GM12878 (cell line): ENCODE measurements around the gene ZNF473. TPM values are rescaled to one million over a fixed set of nuclear protein-coding genes. Genes with fewer than 3 reads are reported as not detected.

Experiments
- ATAC-seq: fragments of 200-7000 bp; cut with Tn5 transposase; 3 replicates; pipeline ENCODE4 v1.9.1; 2020; ENCODE audit warnings: mild to moderate bottlenecking, moderate library complexity
- BruUV-seq: library from RNA; stranded (reverse); fragments of 400-500 nt; replicated peaks from 2 replicates; lab custom pipeline; 2021; lab: Mats Ljungman, UMichigan
- CTCF ChIA-PET: fragments of 300-600 bp; sonication (Branson Sonifier 250); formaldehyde crosslinking; extraction: SDS; loops from one replicate; lab custom pipeline; 2021; ENCODE audit warnings: inconsistent platforms; lab: Yijun Ruan, JAX
- POLR2A ChIA-PET: fragments of 350-600 bp; formaldehyde crosslinking; extraction: SDS; loops from one replicate; lab custom pipeline; 2021; ENCODE audit warnings: inconsistent platforms; lab: Charles Lee
- RAD21 ChIA-PET: fragments of 300-600 bp; sonication (Branson Sonifier 250); formaldehyde crosslinking; loops from one replicate; lab custom pipeline; 2023; ENCODE audit warnings: antibody characterized with exemption; ENCODE audit not compliant: unreplicated experiment; lab: Charles Lee
- SMC1A ChIA-PET: fragments of 300-600 bp; sonication (Branson Sonifier 250); formaldehyde crosslinking; loops from one replicate; lab custom pipeline; 2023; ENCODE audit not compliant: unreplicated experiment, uncharacterized antibody; lab: Charles Lee
- DNase-seq: peaks from one replicate; pipeline ENCODE4 v3.0.0-alpha.2; 2011; ENCODE audit warnings: low read depth, low spot score
- FAIRE-seq: peaks from 3 replicates; lab custom pipeline; 2011; peaks lifted over from hg19 to GRCh38; lab: Jason Lieb, UNC
- H2AFZ ChIP-seq: 2 replicates; pipeline ENCODE4 v1.6.0; 2011; ENCODE audit warnings: low read depth, low read length, control low read depth; ENCODE audit not compliant: control insufficient read depth
- H3K27ac ChIP-seq: 2 replicates; pipeline ENCODE4 v1.5.1; 2011; ENCODE audit warnings: control low read depth; ENCODE audit not compliant: control insufficient read depth, insufficient read depth
- H3K27me3 ChIP-seq, 2 experiments: replicated peaks in 1 of 2; 2 replicates each; pipeline versions ENCODE4 v1.6.0 to v1.6.1; 2011; ENCODE audit warnings: low read length in 1 of 2; ENCODE audit not compliant: control insufficient read depth in 2 of 2, insufficient read depth in 2 of 2
- H3K36me3 ChIP-seq, 2 experiments: 2 replicates each; pipeline ENCODE4 v1.5.1; 2011; ENCODE audit warnings: low read length in 1 of 2; ENCODE audit not compliant: control insufficient read depth in 2 of 2, insufficient read depth in 2 of 2
- H3K4me1 ChIP-seq: 2 replicates; pipeline ENCODE4 v1.6.1; 2011; ENCODE audit warnings: mild to moderate bottlenecking, low read length, moderate library complexity, mixed read lengths; ENCODE audit not compliant: control insufficient read depth, insufficient read depth
- H3K4me2 ChIP-seq: 2 replicates; pipeline ENCODE4 v1.6.0; 2011; ENCODE audit warnings: control low read depth; ENCODE audit not compliant: control insufficient read depth, insufficient read depth
- H3K4me3 ChIP-seq: fragments of 200-600 bp; sonication (generic); 2 replicates; pipeline ENCODE4 v1.5.1; 2016
- H3K79me2 ChIP-seq: 2 replicates; pipeline ENCODE4 v1.6.0; 2011; ENCODE audit warnings: low read length; ENCODE audit not compliant: control insufficient read depth, insufficient read depth
- H3K9ac ChIP-seq: 2 replicates; pipeline ENCODE4 v1.8.0; 2011; ENCODE audit warnings: low read length, control low read depth, mixed read lengths; ENCODE audit not compliant: control insufficient read depth, insufficient read depth
- H3K9me3 ChIP-seq: replicated peaks from 3 replicates; pipeline ENCODE4 v1.5.1; 2011; ENCODE audit warnings: mild to moderate bottlenecking, low read length; ENCODE audit not compliant: control insufficient read depth, insufficient read depth
- H4K20me1 ChIP-seq: 2 replicates; pipeline ENCODE4 v1.6.0; 2011; ENCODE audit not compliant: control insufficient read depth, insufficient read depth
- ATF7 ChIP-seq: fragments of 450-650 bp; IDR thresholded peaks from 2 replicates; pipeline ENCODE4 v1.6.1; 2016; ENCODE audit warnings: low read depth, mild to moderate bottlenecking
- BACH1 ChIP-seq: fragments of 450-650 bp; IDR thresholded peaks from 2 replicates; pipeline ENCODE4 v1.6.1; 2017; ENCODE audit warnings: mild to moderate bottlenecking, borderline replicate concordance
- CREM ChIP-seq: IDR thresholded peaks from 2 replicates; pipeline ENCODE4 v1.6.1; 2014; ENCODE audit warnings: antibody characterized with exemption, low read depth
- EP300 ChIP-seq, 2 experiments: fragments of 150-350 bp in 1 of 2; IDR thresholded peaks; 2 replicates each; pipeline ENCODE4 v1.6.1; 2011 to 2012; ENCODE audit warnings: low read depth in 2 of 2, low read length in 2 of 2, borderline replicate concordance in 1 of 2, improper control_type of control experiment in 1 of 2, inconsistent platforms in 1 of 2; ENCODE audit not compliant: control insufficient read depth in 1 of 2
- RAD21 ChIP-seq: IDR thresholded peaks from 2 replicates; pipeline ENCODE4 v1.6.1; 2011; ENCODE audit warnings: mild to moderate bottlenecking, low read depth, low read length, moderate library complexity; ENCODE audit not compliant: insufficient read depth
- SP1 ChIP-seq: IDR thresholded peaks from one replicate; pipeline ENCODE4 v1.6.1; 2011; ENCODE audit warnings: low read depth, low read length
- WGBS: methylation state at CpG from one replicate; pipeline ENCODE4 v1.1.6; 2016; ENCODE audit warnings: low lambda C conversion rate; ENCODE audit not compliant: insufficient replicate concordance, insufficient coverage; ENCODE audit errors: missing lambda C conversion rate; 5-methylcytosine and 5-hydroxymethylcytosine counted together
- in situ Hi-C: fragments of 300-500 bp; cut with MboI; formaldehyde crosslinking; loops from 9 replicates; pipeline ENCODE4 v1.14.3; 2018; ENCODE audit warnings: mixed read lengths
- intact Hi-C: fragments of 100-400 bp; cut with micrococcal nuclease; formaldehyde crosslinking; loops from one replicate; pipeline ENCODE4 v1.14.2; 2022; ENCODE audit not compliant: unreplicated experiment
- polyA plus RNA-seq, 11 experiments: library from polyadenylated mRNA; depleted of rRNA in 4 of 11; unstranded in 6 of 11; stranded (reverse) in 5 of 11; fragments of >200 nt; fragmentation: Nextera tagmentation in 4 of 11; fragmentation: Illumina TruSeq in 1 of 11; extraction: Ambion mirVana in 4 of 11; extraction: Trizol in 1 of 11; gene quantifications; 1 replicate in 1 of 11; 2 replicates in 10 of 11; pipeline versions ENCODE4 v1.2.1 to v1.2.3, GENCODE V29; 2011 to 2016; ENCODE audit warnings: inconsistent platforms in 2 of 11, missing spikeins in 2 of 11, low read depth in 1 of 11
- total RNA-seq, 4 experiments: library from RNA; depleted of rRNA in 3 of 4; stranded (reverse); fragments of >200 nt in 3 of 4; fragmentation: Illumina TruSeq in 1 of 4; extraction: Trizol in 1 of 4; gene quantifications; 2 replicates each; pipeline versions ENCODE4 v1.2.1 to v1.2.3, GENCODE V29; 2013 to 2021
- TF ChIP-seq, protein P1 (sequence below): fragments of 450-650 bp; IDR thresholded peaks from 2 replicates; pipeline ENCODE4 v1.6.1; 2017; ENCODE audit warnings: antibody characterized with exemption, mild to moderate bottlenecking, moderate library complexity
- TF ChIP-seq, protein P2 (sequence below): fragments of 450-650 bp; IDR thresholded peaks from 2 replicates; pipeline ENCODE4 v1.6.1; 2016; ENCODE audit warnings: mild to moderate bottlenecking

ZNF473 gene
- total and polyA plus RNA-seq, 10 of the 15 experiments (the other 5 are each of a cell fraction or from before 2014, with no cell fraction given): 2.3 to 14.9 (median 6.3) TPM

DNA sequence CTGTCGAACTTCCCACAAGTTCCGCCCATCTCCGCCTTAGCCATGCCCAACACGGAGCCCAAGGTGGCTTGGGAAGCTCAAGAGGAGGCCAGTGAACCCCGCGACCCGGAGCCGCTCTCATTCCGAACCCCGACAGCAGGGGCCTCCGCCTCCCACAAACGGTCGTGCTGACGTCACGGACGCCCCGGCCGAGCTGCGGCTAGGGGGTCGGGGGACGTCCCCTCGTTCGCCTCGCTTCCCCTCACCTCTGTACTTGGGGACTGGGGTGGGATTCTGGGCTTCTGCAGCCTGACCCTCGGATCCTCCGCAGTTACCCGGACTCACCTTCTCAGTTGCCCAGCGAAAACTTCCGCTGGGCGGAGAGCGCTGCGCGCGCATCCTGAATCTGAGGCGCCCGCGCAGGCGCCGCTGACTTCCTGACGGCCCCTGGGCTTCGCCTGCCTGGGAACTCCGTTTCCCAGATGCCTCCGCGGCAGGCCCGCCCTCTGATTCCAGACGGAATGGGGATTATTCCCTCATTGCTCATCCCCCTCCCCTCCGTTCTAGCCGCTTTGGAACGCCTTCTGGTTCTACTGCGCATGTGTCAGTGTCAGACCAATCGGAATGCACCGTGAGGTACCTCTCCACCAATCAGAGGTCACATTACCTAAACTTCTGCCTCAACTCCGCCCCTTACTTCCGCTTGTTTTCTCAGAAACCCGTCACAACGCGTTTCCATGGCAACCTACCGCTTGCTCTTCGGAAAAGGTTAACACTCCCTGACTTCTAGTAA, 597 bp upstream of the ZNF473 start, which contains the start of gene VRK3 (continued):
- TF ChIP-seq, protein P1, sequence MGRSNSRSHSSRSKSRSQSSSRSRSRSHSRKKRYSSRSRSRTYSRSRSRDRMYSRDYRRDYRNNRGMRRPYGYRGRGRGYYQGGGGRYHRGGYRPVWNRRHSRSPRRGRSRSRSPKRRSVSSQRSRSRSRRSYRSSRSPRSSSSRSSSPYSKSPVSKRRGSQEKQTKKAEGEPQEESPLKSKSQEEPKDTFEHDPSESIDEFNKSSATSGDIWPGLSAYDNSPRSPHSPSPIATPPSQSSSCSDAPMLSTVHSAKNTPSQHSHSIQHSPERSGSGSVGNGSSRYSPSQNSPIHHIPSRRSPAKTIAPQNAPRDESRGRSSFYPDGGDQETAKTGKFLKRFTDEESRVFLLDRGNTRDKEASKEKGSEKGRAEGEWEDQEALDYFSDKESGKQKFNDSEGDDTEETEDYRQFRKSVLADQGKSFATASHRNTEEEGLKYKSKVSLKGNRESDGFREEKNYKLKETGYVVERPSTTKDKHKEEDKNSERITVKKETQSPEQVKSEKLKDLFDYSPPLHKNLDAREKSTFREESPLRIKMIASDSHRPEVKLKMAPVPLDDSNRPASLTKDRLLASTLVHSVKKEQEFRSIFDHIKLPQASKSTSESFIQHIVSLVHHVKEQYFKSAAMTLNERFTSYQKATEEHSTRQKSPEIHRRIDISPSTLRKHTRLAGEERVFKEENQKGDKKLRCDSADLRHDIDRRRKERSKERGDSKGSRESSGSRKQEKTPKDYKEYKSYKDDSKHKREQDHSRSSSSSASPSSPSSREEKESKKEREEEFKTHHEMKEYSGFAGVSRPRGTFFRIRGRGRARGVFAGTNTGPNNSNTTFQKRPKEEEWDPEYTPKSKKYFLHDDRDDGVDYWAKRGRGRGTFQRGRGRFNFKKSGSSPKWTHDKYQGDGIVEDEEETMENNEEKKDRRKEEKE: no peak
- TF ChIP-seq BACH1 (no peak; the same call in 1 of the 2 replicates), EP300 (IDR thresholded peaks at IDR 0.05; ENCODE audit: borderline replicate concordance in 1 of 2, control insufficient read depth in 1 of 2, low read depth in 2 of 2, low read length in 2 of 2) (no peak), CREM (peak; percentile 92), SP1 (peak; percentile 92), ATF7 (peak; percentile 77)
- TF ChIP-seq, all 136 proteins: peak for 44

DNA sequence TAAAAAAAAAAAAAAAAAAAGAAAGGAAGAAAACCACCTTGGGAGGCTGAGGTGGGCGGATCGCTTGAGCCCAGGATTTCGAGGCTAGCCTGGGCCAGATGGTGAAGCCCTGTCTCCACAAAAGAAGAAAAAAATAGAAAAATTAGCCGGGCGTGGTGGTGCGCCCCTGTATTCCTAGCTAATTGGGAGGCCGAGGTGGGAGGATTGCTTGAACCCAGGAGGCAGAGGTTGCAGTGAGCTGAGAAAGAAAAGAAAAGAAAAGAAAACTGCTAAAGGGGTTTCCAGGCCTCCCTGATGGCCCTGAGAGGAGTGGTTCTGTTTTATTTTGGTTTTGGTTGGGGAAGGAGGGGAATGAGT, 723 bp downstream of the ZNF473 start:
- H3K9ac ChIP-seq: no peak overlapping the region
- ChIA-PET SMC1A (no interaction called here), POLR2A (interaction anchor here (0.7 kb wide), 1 partner anchor 22 kb away, joined by 10 read pairs; no protein-coding TSS in a partner anchor), RAD21 (no interaction called here), CTCF (no interaction called here)
- no peaks in the 10 kb centered on the region for H4K20me1 ChIP-seq
- no peak for DNase-seq
- H3K79me2 ChIP-seq: peaks cover 34% of the 10 kb centered on the region
- H3K27me3 ChIP-seq: no peaks in the 10 kb centered on the region
- H2AFZ ChIP-seq: no peak overlapping the region
- BruUV-seq: no TSS peak
- no peak for TF ChIP-seq RAD21
- TF ChIP-seq, protein P2, sequence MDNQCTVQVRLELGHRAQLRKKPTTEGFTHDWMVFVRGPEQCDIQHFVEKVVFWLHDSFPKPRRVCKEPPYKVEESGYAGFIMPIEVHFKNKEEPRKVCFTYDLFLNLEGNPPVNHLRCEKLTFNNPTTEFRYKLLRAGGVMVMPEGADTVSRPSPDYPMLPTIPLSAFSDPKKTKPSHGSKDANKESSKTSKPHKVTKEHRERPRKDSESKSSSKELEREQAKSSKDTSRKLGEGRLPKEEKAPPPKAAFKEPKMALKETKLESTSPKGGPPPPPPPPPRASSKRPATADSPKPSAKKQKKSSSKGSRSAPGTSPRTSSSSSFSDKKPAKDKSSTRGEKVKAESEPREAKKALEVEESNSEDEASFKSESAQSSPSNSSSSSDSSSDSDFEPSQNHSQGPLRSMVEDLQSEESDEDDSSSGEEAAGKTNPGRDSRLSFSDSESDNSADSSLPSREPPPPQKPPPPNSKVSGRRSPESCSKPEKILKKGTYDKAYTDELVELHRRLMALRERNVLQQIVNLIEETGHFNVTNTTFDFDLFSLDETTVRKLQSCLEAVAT: peak; percentile 43; the same call in 1 of the 2 replicates
- in situ Hi-C loops (loop anchor here (10.0 kb wide), 1 partner anchor 1078 kb away; the partner anchor contains the start of gene CTU1), intact Hi-C loops (no loop called here)
- H3K4me1 ChIP-seq: peaks cover 16% of the 10 kb centered on the region
- ATAC-seq: no peak
- peaks cover 0 to 2% of the 10 kb centered on the region in 2 experiments; a peak in 1 of 4 replicates for H3K36me3 ChIP-seq
- H3K27ac ChIP-seq: no peak overlapping the region
- no peak for FAIRE-seq
- 99% methylated on average over 7 of the region's 7 CpGs for WGBS
- H3K4me2 ChIP-seq: peak overlapping the region; percentile 90
- no peaks in the 10 kb centered on the region for H3K9me3 ChIP-seq
- H3K4me3 ChIP-seq: peak overlapping the region; percentile 73
